ENCODE data around the gene FAM168A.

The FAM168A gene, protein sequence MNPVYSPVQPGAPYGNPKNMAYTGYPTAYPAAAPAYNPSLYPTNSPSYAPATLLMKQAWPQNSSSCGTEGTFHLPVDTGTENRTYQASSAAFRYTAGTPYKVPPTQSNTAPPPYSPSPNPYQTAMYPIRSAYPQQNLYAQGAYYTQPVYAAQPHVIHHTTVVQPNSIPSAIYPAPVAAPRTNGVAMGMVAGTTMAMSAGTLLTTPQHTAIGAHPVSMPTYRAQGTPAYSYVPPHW

DNA sequence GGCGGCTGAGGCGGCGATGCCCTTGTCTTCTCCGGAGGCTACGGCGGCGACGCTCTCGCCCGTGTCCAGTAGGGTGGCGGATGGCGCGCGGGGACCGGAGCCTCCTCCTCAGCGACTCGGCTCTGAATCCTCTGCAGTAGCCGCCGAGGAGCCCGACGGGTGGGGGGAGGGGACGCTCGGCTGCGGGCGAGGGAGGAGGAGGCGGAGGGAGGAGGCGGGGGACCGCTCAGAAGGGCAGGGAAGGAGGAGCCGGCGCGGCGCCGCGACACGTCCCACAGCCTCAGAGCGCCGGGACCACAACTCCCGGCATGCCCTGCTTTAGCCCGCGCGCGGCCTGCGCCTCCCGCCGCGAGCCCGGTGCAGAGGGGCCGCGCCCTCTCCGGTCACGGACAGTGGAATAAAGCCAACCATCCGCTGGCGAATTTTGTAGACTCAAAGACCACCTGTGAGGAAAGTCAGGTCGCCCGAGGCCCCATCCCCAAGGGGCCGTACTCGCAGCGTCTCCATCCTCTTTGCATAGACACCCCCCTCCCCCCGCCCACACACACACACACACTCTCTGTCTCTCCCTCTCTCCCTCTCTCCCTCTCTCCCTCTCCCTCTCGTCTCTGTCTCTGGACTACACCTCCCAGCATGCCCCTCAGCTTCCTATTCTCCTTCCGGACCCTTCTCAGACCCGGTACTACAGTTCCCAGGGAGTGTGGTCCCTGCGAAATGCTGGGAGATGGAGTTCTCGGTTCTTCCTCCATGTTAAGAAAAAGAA is at the start of gene FAM168A:
Gene FAM168A (minus strand): TSS at position 157 of the 763 bp plus-strand sequence. CDS start 129,638 bp downstream, outside the sequence.
- DNase-seq: peak; percentile 98

- DNase-seq: peak; percentile 96
Observed at GRCh38 chr11:73647459-73648100, 49.7 kb upstream of the FAM168A start.

GRCh38 chr11:73645972-73646631 is 48.2 kb upstream of the FAM168A start, which contains the start of gene PLEKHB1:
TSS of gene PLEKHB1 (plus strand) at chr11:73646581. CDS start at chr11:73646609, 28 bp downstream.
- DNase-seq: peak; percentile 98

- DNase-seq: peak; percentile 87
Observed at GRCh38 chr11:73645121-73645969, 47.4 kb upstream of the FAM168A start.

GRCh38 chr11:73641668-73642067 is 43.8 kb upstream of the FAM168A start:
- no peak for DNase-seq

DNA sequence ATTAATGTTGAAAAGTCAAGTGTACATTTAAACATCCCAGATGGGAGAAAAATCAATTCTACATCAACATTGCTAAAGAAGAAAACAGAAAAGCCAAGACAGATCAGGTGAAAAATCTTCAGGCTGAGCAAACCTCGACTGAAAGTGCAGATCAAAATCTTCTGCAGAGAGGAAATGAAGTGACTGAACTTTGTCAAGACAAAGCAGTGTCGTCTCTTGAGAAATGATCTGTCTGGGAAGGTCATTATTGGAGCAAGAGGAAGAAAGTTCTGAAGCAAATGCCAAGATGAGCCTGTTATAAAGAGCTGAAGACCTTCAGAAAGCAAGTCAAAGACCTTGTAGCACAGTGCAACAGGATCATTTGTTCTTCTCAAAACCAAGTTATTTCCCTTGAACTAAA is 42.7 kb upstream of the FAM168A start:
- no peak for DNase-seq

DNA sequence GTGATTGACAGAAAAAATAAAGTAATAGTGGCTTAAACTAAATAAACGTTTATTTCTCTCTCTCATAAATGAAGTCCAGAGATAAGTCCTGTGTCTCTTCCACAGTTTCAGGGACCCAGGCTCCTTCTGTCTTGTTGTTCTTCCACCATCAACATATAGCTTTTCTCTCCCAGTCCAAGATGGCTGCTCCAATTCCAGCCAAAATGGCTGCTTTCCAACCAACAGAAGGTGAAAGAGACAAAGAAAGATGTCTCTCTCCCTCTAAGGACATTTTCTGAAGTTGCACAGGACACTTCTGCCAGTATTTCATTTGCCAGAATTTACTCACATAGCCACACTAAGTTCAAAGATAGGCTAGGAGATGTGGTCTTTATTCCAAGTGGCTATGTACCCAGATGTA is 39.1 kb upstream of the FAM168A start:
- DNase-seq: peak; percentile 9

DNA sequence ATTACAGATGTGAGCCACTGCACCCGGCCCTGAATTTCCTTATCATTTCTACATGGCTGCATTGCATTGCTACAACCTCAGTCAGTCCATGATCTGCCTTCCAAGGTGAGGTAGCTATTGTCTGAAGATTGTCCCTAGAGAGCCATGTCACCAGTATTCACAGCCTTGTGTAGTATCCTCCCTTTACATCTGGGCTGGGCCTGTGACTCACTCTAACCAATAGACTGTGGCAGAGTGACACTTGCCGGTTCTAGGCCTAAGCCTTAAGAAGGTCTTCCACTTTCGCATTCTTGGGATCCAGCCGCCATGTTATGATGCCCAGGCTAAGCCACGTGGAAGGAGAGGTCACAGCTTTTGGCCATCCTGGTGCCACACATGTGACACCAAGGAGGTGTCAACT is 38.3 kb upstream of the FAM168A start:
- DNase-seq: no peak

DNA sequence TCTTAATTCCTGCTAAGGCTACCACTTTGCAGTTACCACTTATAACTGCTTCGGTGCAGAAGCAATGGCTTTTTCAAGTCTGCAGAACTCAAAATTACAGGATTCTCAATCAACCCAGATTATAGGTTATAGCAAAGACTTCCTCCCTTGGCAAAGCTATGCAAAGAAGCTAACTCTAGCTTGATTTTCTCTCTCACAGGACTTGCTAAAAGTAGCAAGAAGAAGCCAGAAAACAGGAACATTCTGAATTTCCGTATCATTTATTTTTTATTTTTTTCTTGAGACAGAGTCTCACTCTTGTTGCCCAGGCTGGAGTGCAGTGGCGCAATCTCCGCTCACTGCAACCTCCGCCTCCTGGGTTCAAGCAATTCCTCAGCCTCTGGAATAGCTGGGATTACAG is 37.8 kb upstream of the FAM168A start:
- no peak for DNase-seq

GRCh38 chr11:73633999-73634398 is 36.1 kb upstream of the FAM168A start:
- DNase-seq: no peak

- no peak for DNase-seq
Observed at GRCh38 chr11:73632996-73633395, 35.1 kb upstream of the FAM168A start.

GRCh38 chr11:73629907-73630306 is 32.0 kb upstream of the FAM168A start:
- DNase-seq: no peak

GRCh38 chr11:73625696-73626318 is 27.9 kb upstream of the FAM168A start:
- peak; percentile 89 for DNase-seq

- no peak for DNase-seq
Observed at GRCh38 chr11:73623686-73624085, 25.8 kb upstream of the FAM168A start.

GRCh38 chr11:73622926-73623593 is 25.1 kb upstream of the FAM168A start:
- DNase-seq: no peak

DNA sequence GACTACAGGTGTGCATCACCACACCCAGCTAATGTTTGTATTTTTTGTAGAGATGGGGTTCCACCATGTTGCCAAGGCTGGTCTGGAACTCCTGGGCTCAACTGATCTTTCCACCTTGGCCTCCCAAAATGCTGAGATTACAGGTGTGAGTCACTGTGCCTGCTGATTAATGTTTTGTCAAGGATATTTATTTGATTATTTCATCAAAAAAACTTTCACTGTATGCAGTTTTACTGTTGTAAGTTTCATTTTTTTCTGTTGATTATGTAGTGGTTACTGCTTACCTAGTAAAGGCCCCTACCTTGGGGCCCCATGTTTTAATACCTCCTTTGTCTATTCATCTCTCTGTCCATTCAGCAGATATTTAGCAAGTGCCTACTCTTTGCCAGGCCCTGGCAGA is 16.7 kb upstream of the FAM168A start:
- no peak for DNase-seq

DNA sequence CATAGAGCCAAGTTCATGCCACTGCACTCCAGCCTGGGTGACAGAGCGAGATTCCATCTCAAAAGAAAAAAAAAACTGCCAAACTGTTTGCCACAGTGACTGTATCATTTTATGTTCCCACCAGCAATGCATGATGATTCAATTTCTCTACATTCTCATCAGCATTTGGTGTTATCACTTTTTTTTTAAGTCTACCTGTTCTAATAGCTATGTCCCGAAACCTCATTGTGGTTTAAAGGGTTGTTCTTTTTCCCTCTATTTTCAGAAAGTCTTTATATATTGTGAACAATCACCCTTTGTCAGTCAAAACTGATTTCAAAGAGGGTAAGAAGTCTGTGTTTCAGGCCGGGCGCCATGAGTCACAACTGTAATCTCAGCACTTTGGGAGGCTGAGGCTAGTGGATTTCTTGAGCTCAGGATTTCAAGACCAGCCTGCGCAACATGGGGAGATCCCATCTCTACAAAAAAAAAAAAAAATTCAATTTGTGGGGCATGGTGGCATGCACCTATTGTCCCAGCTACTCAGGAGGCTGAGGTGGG is 14.8 kb upstream of the FAM168A start:
- no peak for DNase-seq

DNA sequence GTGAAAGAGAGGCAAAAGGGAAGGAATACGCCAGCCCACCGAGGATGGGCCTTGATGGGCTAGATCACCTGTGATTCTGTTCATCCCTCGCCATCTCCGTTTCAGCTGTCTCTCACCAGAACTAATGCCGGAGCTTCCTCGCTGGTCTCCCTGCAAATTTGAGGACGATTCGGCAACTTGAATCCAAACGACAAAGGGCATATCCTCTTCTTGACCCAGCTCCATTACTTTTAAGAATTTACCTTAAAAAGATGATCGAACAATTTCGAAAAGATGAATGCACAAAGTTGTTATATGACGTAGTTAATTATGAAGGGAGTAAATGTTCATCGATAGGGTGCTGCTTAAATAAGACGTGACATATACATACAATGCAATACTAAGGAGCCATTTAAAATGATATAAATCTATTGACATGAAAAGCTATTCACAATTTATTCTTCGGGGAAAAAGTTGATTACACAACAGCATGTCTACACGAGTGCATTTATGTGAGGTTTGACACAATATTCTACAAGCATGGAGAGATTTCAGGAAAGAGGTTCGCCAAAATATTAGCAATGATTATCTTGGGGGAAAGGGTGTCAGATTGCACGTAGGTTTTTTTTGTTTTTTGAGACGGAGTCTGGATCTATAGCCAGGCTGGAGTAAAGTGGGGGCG is 937 bp upstream of the FAM168A start:
- no peak for DNase-seq

GRCh38 chr11:73597336-73597955 is 466 bp downstream of the FAM168A start:
- peak; percentile 59 for DNase-seq

GRCh38 chr11:73596547-73596946 is 1.4 kb downstream of the FAM168A start:
- peak; percentile 39 for DNase-seq
